CD8-positive, alpha-beta memory T cell (primary cell): ENCODE results near the gene LRRC58. TPM values are rescaled to one million over a fixed set of nuclear protein-coding genes. Genes with fewer than 3 reads are reported as not detected.

Experiments
- CTCF ChIA-PET: fragments of 350-600 bp; sonication (Branson Sonifier 250); formaldehyde crosslinking; loops from one replicate; lab custom pipeline; 2021; ENCODE audit warnings: antibody characterized with exemption; lab: Charles Lee
- POLR2A ChIA-PET: fragments of 350-600 bp; sonication (Branson Sonifier 250); formaldehyde crosslinking; loops from one replicate; lab custom pipeline; 2021; ENCODE audit warnings: antibody characterized with exemption; lab: Charles Lee
- DNase-seq, 5 donors: peaks; one replicate each; pipeline versions ENCODE4 v3.0.0 to v3.0.0-alpha.2; 2020 to 2022; ENCODE audit warnings: mixed read lengths in 1 of 5
- H3K27ac ChIP-seq: one replicate; pipeline ENCODE4 v1.7.0; 2013; ENCODE audit warnings: low read depth, mild to moderate bottlenecking, low read length, moderate library complexity
- H3K27me3 ChIP-seq: 2 replicates; pipeline ENCODE4 v1.7.0; 2013; ENCODE audit warnings: low read length, mild to moderate bottlenecking; ENCODE audit not compliant: insufficient read depth, poor library complexity, severe bottlenecking
- H3K36me3 ChIP-seq: 2 replicates; pipeline ENCODE4 v1.7.0; 2013; ENCODE audit warnings: mild to moderate bottlenecking, low read length, moderate library complexity; ENCODE audit not compliant: insufficient read depth
- H3K4me1 ChIP-seq: 2 replicates; pipeline ENCODE4 v1.7.0; 2013; ENCODE audit warnings: mild to moderate bottlenecking, low read length, moderate library complexity; ENCODE audit not compliant: insufficient read depth
- H3K4me3 ChIP-seq: 2 replicates; pipeline ENCODE4 v1.7.0; 2013; ENCODE audit warnings: mild to moderate bottlenecking, low read length
- H3K9me3 ChIP-seq: 2 replicates; pipeline ENCODE4 v1.7.0; 2013; ENCODE audit warnings: mild to moderate bottlenecking, low read length
- H3K27ac Mint-ChIP-seq, 8 donors: one replicate each; pipeline ENCODE4 v1.8.0; 2020 to 2021; ENCODE audit warnings: mixed read lengths in 8 of 8, mild to moderate bottlenecking in 6 of 8, inconsistent platforms in 3 of 8, moderate library complexity in 3 of 8
- H3K27me3 Mint-ChIP-seq, 2 donors: one replicate each; pipeline ENCODE4 v1.8.0; 2020 to 2021; ENCODE audit warnings: mixed read lengths in 2 of 2, mild to moderate bottlenecking in 1 of 2, moderate library complexity in 1 of 2
- H3K36me3 Mint-ChIP-seq, 3 donors: one replicate each; pipeline ENCODE4 v1.8.0; 2020 to 2021; ENCODE audit warnings: mixed read lengths in 3 of 3, inconsistent platforms in 1 of 3, mild to moderate bottlenecking in 1 of 3
- H3K4me1 Mint-ChIP-seq, 3 donors: one replicate each; pipeline ENCODE4 v1.8.0; 2020 to 2021; ENCODE audit warnings: mixed read lengths in 3 of 3, inconsistent platforms in 1 of 3, mild to moderate bottlenecking in 1 of 3
- H3K4me3 Mint-ChIP-seq, 7 donors: one replicate each; pipeline ENCODE4 v1.8.0; 2020 to 2021; ENCODE audit warnings: mixed read lengths in 7 of 7, mild to moderate bottlenecking in 6 of 7, moderate library complexity in 4 of 7, inconsistent platforms in 2 of 7
- H3K9me3 Mint-ChIP-seq, 5 donors: one replicate each; pipeline ENCODE4 v1.8.0; 2020 to 2022; ENCODE audit warnings: mixed read lengths in 5 of 5, mild to moderate bottlenecking in 3 of 5, moderate library complexity in 2 of 5, inconsistent platforms in 1 of 5
- polyA plus RNA-seq: library from polyadenylated mRNA; unstranded; fragments of 300-500 nt; fragmentation: Illumina TruSeq; gene quantifications from one replicate; pipeline ENCODE4 v1.2.3, GENCODE V29; 2021
- total RNA-seq, 2 experiments: library from RNA; stranded (reverse); gene quantifications; one replicate each; pipeline ENCODE4 v1.2.3, GENCODE V29; 2021

Gene LRRC58
- total and polyA plus RNA-seq, 3 experiments from 2014 or later, result 8.0 to 37.9 (median 37.6) TPM

GRCh38 chr3:120370463-120370862, 21.3 kb upstream of the LRRC58 start:
- H3K27ac Mint-ChIP-seq, result no peak overlapping the region
- H3K9me3 ChIP-seq, result no peaks in the 10 kb centered on the region
- no peaks in the 10 kb centered on the region for H3K4me1 ChIP-seq
- H3K9me3 Mint-ChIP-seq, result peaks cover 0 to 1% (median 0%) of the 10 kb centered on the region in 5 donors
- no peaks in the 10 kb centered on the region for H3K27me3 ChIP-seq
- peaks cover 5 to 25% of the 10 kb centered on the region in 2 donors for H3K27me3 Mint-ChIP-seq
- DNase-seq, result no peak
- H3K4me3 Mint-ChIP-seq, result no peak overlapping the region
- no peak overlapping the region for H3K4me3 ChIP-seq
- no peaks in the 10 kb centered on the region for H3K36me3 Mint-ChIP-seq
- ChIA-PET POLR2A (no interaction called here), CTCF (interaction anchor here (1.4 kb wide), 1 partner anchor 47 kb away, joined by 4 read pairs; no protein-coding TSS in a partner anchor)
- no peak overlapping the region for H3K27ac ChIP-seq
- no peaks in the 10 kb centered on the region for H3K4me1 Mint-ChIP-seq
- no peaks in the 10 kb centered on the region for H3K36me3 ChIP-seq

GRCh38 chr3:120369037-120369467, 19.9 kb upstream of the LRRC58 start:
- Histone ChIP-seq H3K4me3 (no peak overlapping the region), H3K27ac (no peak overlapping the region), H3K9me3 (no peaks in the 10 kb centered on the region), H3K27me3 (no peaks in the 10 kb centered on the region), H3K4me1 (no peaks in the 10 kb centered on the region), H3K36me3 (no peaks in the 10 kb centered on the region)
- CTCF ChIA-PET, result interaction anchor here (1.2 to 1.4 kb wide), 2 partner anchors 20 to 48 kb away, joined by 3 to 4 read pairs; partner anchors contain the start of gene LRRC58
- Mint-ChIP-seq H3K4me1 (no peaks in the 10 kb centered on the region), H3K9me3 (peaks cover 0 to 1% (median 0%) of the 10 kb centered on the region in 5 donors), H3K27me3 (peaks cover 5 to 25% of the 10 kb centered on the region in 2 donors), H3K4me3 (no peak overlapping the region), H3K36me3 (no peaks in the 10 kb centered on the region), H3K27ac (no peak overlapping the region)
- POLR2A ChIA-PET, result no interaction called here
- DNase-seq, result no peak

GRCh38 chr3:120368172-120368571, 19.0 kb upstream of the LRRC58 start:
- Mint-ChIP-seq H3K4me1 (no peaks in the 10 kb centered on the region), H3K9me3 (peaks cover 0 to 1% (median 0%) of the 10 kb centered on the region in 5 donors), H3K27ac (no peak overlapping the region), H3K36me3 (no peaks in the 10 kb centered on the region), H3K27me3 (peaks cover 7 to 25% of the 10 kb centered on the region in 2 donors), H3K4me3 (no peak overlapping the region)
- ChIA-PET CTCF (interaction anchor here (1.2 kb wide), 1 partner anchor 19 kb away, joined by 3 read pairs; the partner anchor contains the start of gene LRRC58), POLR2A (no interaction called here)
- no peaks in the 10 kb centered on the region for H3K4me1 ChIP-seq
- H3K36me3 ChIP-seq, result no peaks in the 10 kb centered on the region
- no peak for DNase-seq
- no peak overlapping the region for H3K27ac ChIP-seq
- no peaks in the 10 kb centered on the region for H3K27me3 ChIP-seq
- H3K4me3 ChIP-seq, result no peak overlapping the region
- H3K9me3 ChIP-seq, result no peaks in the 10 kb centered on the region

GRCh38 chr3:120364821-120365220, 15.7 kb upstream of the LRRC58 start:
- Histone ChIP-seq H3K27ac (no peak overlapping the region), H3K36me3 (no peaks in the 10 kb centered on the region), H3K4me1 (no peaks in the 10 kb centered on the region), H3K27me3 (no peaks in the 10 kb centered on the region), H3K9me3 (no peaks in the 10 kb centered on the region), H3K4me3 (no peak overlapping the region)
- CTCF ChIA-PET, result no interaction called here
- Mint-ChIP-seq H3K27me3 (peaks cover 8 to 28% of the 10 kb centered on the region in 2 donors), H3K4me3 (no peak overlapping the region), H3K27ac (no peak overlapping the region), H3K4me1 (no peaks in the 10 kb centered on the region), H3K36me3 (no peaks in the 10 kb centered on the region), H3K9me3 (no peaks in the 10 kb centered on the region)
- DNase-seq, result no peak
- POLR2A ChIA-PET, result interaction anchor here (0.6 kb wide), 1 partner anchor 17 kb away, joined by 3 read pairs; no protein-coding TSS in a partner anchor

GRCh38 chr3:120364101-120364500, 14.9 kb upstream of the LRRC58 start:
- H3K4me1 Mint-ChIP-seq, result no peaks in the 10 kb centered on the region
- H3K4me3 Mint-ChIP-seq, result no peak overlapping the region
- no peak overlapping the region for H3K27ac Mint-ChIP-seq
- H3K36me3 ChIP-seq, result no peaks in the 10 kb centered on the region
- H3K9me3 ChIP-seq, result no peaks in the 10 kb centered on the region
- no peaks in the 10 kb centered on the region for H3K9me3 Mint-ChIP-seq
- H3K4me3 ChIP-seq, result no peak overlapping the region
- DNase-seq, result no peak
- H3K27me3 ChIP-seq, result no peaks in the 10 kb centered on the region
- POLR2A ChIA-PET, result interaction anchor here (0.6 to 0.7 kb wide), 2 partner anchors 18 to 1124 kb away, joined by 3 to 5 read pairs; no protein-coding TSS in a partner anchor
- H3K4me1 ChIP-seq, result no peaks in the 10 kb centered on the region
- peaks cover 8 to 28% of the 10 kb centered on the region in 2 donors for H3K27me3 Mint-ChIP-seq
- H3K27ac ChIP-seq, result no peak overlapping the region
- H3K36me3 Mint-ChIP-seq, result no peaks in the 10 kb centered on the region
- CTCF ChIA-PET, result interaction anchor here (1.1 kb wide), 1 partner anchor 54 kb away, joined by 3 read pairs; no protein-coding TSS in a partner anchor

GRCh38 chr3:120357807-120358206, 8.7 kb upstream of the LRRC58 start:
- Histone ChIP-seq H3K4me1 (no peaks in the 10 kb centered on the region), H3K27ac (no peak overlapping the region), H3K9me3 (no peaks in the 10 kb centered on the region), H3K27me3 (peaks cover 4% of the 10 kb centered on the region), H3K36me3 (no peaks in the 10 kb centered on the region), H3K4me3 (no peak overlapping the region)
- Mint-ChIP-seq H3K27ac (no peak overlapping the region), H3K9me3 (no peaks in the 10 kb centered on the region), H3K4me1 (no peaks in the 10 kb centered on the region), H3K36me3 (no peaks in the 10 kb centered on the region), H3K4me3 (no peak overlapping the region), H3K27me3 (peaks cover 8 to 42% of the 10 kb centered on the region in 2 donors)
- POLR2A ChIA-PET, result no interaction called here
- CTCF ChIA-PET, result interaction anchor here (1.9 to 2.3 kb wide), 2 partner anchors 9 to 114 kb away, joined by 8 to 9 read pairs; partner anchors contain the start of gene LRRC58
- no peak for DNase-seq

- H3K27me3 Mint-ChIP-seq, result peaks cover 7 to 31% of the 10 kb centered on the region in 2 donors
- no peak overlapping the region for H3K4me3 ChIP-seq
- H3K4me1 ChIP-seq, result no peaks in the 10 kb centered on the region
- H3K4me1 Mint-ChIP-seq, result peaks cover 0 to under 1% (median 0%) of the 10 kb centered on the region in 3 donors
- H3K27ac ChIP-seq, result no peak overlapping the region
- H3K36me3 Mint-ChIP-seq, result no peaks in the 10 kb centered on the region
- no peaks in the 10 kb centered on the region for H3K9me3 ChIP-seq
- ChIA-PET POLR2A (no interaction called here), CTCF (no interaction called here)
- H3K27me3 ChIP-seq, result peaks cover 4% of the 10 kb centered on the region
- DNase-seq, result no peak
- H3K27ac Mint-ChIP-seq, result no peak overlapping the region
- H3K36me3 ChIP-seq, result no peaks in the 10 kb centered on the region
- H3K9me3 Mint-ChIP-seq, result no peaks in the 10 kb centered on the region
- H3K4me3 Mint-ChIP-seq, result no peak overlapping the region
These were observed 6.3 kb upstream of the LRRC58 start for GRCh38 chr3:120355486-120355885.

- peak overlapping the region in 1 of 7 donors; percentile 12 for H3K4me3 Mint-ChIP-seq
- H3K9me3 ChIP-seq, result no peaks in the 10 kb centered on the region
- POLR2A ChIA-PET, result no interaction called here
- H3K27ac Mint-ChIP-seq, result peak overlapping the region in 1 of 8 donors; percentile 8
- no peaks in the 10 kb centered on the region for H3K9me3 Mint-ChIP-seq
- H3K36me3 Mint-ChIP-seq, result peaks cover 0 to 5% (median 0%) of the 10 kb centered on the region in 3 donors
- H3K36me3 ChIP-seq, result no peaks in the 10 kb centered on the region
- peaks cover 4% of the 10 kb centered on the region for H3K27me3 ChIP-seq
- DNase-seq, result no peak
- CTCF ChIA-PET, result no interaction called here
- H3K4me1 ChIP-seq, result peaks cover 8% of the 10 kb centered on the region
- no peak overlapping the region for H3K27ac ChIP-seq
- H3K4me3 ChIP-seq, result no peak overlapping the region
- H3K27me3 Mint-ChIP-seq, result peaks cover 7 to 25% of the 10 kb centered on the region in 2 donors
- H3K4me1 Mint-ChIP-seq, result peaks cover 6 to 11% (median 10%) of the 10 kb centered on the region in 3 donors
These were observed 4.3 kb upstream of the LRRC58 start for GRCh38 chr3:120353463-120353862.
